NK-92 treated with Interleukin-12 subunit alpha and Interleukin-12 subunit beta, amount 100 ng/mL, for 24 hours (cell line): ENCODE data around the gene KIAA0825.

Experiments used
- DNase-seq: peaks from one replicate; lab custom pipeline; 2025; lab: John Stamatoyannopoulos, UW

Gene KIAA0825

DNA sequence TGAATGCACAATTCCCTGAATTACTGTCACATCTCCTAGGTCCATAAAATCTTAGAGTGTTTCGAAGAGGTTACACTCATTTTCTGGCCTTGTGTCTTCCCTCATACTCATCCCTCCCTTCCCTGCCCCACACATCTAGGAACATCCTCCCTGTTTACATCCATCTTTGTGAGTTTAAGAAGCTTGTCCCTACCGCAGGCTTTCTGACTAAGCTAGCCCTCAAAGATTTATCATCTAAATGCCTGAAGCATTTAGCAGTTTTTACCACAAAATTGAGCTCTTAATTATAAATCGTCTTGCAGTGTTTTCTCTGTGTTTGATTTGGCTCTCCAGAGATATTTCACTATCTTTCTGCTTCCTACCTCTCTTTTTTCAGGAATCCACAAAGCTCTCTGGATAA is 374.8 kb downstream of the KIAA0825 start:
- DNase-seq: no peak

DNA sequence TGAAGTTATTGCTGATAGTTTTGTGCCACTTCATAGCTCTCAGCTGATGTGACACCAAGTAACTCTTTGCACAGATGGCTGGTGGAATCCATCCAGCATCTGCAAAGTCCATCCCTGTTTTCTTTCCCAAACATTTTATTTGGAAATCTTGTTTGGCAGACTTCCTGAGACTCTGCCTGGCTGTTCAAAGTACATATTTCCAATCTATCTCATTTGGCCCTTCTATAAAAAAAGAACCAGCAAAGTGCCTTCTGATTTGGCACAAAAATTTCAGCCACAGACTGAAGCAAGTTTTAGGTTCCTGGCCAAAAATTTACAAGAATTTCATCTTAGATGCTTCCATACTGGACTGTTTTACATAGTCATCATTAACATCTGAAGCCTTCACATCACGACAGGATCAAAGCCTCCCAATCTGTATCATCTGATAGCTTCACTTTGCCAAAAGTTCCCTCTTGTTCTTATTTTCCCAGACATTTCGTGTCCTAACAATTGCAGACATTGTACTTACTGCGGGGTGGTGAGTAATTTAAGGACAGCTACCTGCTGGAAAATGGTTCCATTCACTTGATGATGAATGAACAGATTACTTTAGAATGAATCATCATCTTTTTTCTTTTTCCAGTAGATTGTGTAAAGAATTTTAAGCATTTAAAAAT is 377.3 kb downstream of the KIAA0825 start:
- no peak for DNase-seq

- no peak for DNase-seq
Observed at GRCh38 chr5:94240596-94240992, 377.8 kb downstream of the KIAA0825 start.

DNA sequence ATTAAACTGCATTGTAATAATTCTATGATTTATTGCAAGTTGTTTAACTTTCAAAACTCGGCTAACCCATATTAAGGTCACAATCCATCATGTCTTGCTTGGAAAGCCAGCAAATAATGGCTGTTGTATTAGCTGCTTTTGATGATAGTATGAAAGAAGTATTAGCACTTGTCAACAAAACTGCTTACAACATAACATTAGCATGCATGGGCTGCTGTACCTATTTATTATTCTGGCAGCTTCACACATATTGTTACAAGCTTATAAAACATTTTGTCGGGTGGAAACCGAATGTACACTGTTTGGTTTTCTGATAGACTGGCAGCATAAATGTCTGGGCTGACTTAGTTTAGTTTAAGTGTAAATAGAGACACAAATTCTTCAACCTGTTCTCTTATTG is 378.3 kb downstream of the KIAA0825 start:
- no peak for DNase-seq

GRCh38 chr5:94239266-94239665 is 379.1 kb downstream of the KIAA0825 start:
- no peak for DNase-seq

- no peak for DNase-seq
Observed at GRCh38 chr5:94234987-94235386, 383.4 kb downstream of the KIAA0825 start.

DNA sequence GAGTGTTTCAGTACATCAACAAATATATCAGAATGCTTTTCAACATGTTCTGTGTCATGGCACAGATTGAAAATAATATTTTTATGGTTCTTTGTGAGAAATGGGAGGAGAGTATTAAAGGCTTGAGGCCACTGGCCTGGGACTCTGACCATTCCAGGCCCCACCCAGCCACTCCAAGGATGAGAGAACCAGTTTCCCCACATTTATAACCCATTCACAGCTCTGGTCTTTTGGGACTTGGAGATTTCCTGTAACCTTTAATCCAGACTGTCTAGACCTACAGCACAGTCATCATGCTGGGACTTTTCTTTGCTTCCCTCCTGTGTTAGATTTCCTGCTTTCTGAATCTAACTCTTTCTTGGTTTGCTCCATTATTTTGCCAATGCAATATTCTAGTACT is 389.6 kb downstream of the KIAA0825 start:
- DNase-seq: no peak

GRCh38 chr5:94223235-94223634 is 395.2 kb downstream of the KIAA0825 start:
- DNase-seq: no peak

DNA sequence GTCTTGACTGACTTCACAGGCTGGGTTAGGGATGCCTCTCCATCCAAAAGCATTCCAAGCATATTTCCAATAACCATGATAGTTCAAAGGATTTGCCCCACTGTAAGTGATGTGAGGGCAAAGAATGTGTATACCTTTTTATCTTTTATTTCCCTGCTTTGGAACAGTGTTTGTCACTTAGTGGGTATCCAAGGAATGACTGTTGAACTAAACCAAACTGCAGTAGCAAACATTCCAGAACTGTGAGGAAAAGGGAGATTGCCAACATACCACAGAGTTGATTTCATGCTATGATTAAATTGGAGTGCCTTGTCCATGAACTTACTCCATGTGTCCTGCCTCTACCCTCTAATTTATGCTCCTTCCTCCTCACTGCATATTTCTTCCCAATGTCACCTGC is 400.0 kb downstream of the KIAA0825 start:
- no peak for DNase-seq

DNA sequence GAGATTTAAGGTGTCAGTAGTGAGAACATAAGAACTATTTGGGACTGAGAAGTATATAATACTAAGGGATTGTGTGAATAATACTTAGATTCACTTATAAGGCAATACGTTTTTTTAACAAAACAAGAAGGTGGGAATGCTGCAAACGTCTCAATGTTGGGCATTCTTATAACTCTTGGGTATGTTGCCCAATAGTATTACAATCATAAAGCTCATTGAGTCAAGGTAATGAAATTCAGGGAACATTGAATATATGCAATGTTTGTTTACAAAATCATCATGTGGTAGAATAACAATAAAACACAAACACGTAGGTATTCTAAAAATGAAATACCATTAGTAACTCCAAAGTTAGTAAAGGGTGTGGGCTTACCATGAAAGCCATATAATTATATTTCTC is 400.7 kb downstream of the KIAA0825 start:
- DNase-seq: no peak

DNA sequence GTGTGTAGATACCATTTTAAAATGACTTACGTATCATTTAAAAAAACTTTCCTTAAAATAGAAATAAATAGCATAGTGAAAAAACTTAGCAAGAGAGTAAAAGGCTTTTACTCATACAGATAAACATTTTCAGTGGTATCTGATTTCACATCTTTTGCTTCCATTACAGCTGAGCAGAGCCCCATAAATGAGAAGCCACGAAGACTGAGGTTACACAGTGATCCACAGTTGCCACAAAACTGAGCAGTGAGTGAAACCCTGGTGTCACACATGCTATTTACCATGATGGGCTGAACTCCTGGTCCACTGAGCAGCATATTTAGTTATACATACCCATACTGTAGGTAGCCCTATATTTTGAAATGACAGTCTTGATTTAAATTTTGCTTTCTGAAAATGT is 401.2 kb downstream of the KIAA0825 start:
- DNase-seq: no peak

GRCh38 chr5:94212476-94212875 is 405.9 kb downstream of the KIAA0825 start:
- DNase-seq: no peak

- no peak for DNase-seq
Observed at GRCh38 chr5:94209774-94210355, 408.5 kb downstream of the KIAA0825 start.

DNA sequence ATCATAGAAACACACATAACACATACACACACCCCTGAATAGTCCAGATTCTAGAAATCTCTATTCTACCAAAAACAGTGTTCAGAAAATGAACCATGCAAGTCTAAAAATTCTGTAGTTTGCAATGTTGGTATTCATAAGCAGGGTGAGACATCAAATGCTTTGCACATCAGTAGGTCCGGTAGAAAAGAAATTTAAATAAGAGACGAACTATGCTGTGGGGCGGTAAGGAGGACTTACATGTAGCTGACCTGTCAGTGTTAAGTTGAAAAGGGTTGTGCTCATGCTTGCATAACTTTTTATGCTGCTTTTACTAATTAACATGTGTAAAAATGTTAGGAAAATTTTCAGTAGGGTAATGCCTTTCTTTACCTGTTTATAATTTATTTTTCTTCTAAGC is 409.1 kb downstream of the KIAA0825 start:
- DNase-seq: no peak

DNA sequence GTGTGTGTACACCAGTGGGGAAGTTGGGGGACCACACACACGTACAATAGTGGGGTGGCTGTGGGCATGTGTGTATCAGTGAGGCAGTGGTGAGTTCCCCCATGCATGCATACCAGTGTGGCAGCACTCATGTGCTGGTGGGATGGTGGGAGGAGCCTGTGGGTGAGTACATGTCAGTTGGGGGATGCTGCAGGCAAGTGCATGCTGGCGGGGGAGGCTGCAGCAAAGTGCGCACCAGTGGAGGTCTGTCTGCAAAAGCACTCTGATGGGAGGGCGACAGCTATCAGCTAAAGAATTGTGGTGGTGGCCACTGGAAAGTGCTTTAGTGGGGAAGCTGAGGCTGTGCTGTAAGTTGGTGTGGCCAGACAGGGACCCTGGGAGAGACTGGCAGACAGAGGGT is 418.8 kb downstream of the KIAA0825 start:
- no peak for DNase-seq

GRCh38 chr5:94197970-94198369 is 420.4 kb downstream of the KIAA0825 start:
- no peak for DNase-seq

DNA sequence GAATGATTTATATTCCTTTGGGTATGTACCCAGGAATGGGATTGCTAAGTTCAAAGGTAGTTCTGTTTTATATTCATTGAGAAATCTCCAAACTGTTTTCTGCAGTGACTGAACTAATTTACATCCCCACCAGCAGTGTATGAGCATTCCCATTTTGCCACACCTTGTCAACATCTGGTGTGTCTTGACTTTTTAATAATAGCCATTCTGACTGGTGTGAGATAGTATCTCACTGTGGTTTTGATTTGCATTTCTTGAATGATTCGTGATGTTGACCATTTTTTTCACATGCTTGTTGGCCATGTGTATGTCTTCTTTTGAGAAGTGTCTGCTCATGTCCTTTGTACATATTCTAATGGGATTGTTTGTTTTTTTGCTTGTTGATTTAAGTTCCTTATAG is 421.5 kb downstream of the KIAA0825 start:
- no peak for DNase-seq

GRCh38 chr5:94192658-94193391 is 425.6 kb downstream of the KIAA0825 start:
- no peak for DNase-seq

DNA sequence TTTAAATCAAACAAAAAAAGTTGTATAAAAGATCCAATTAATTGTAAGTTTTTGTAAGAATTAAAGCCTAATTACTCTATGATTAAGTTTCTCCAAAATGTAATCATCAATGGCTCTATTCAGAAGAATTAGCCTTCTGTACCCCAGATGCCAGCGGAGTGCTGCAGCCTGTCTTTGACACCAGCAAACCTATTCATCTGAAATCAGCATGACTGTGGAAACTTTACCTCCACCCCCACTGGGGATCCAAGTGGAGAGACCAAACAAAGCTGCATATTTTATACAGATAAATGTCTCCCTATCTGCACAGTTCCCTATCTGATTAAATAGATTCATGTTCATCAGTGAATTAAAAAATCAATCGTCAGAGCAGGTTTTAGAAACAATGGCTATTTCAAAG is 426.8 kb downstream of the KIAA0825 start:
- no peak for DNase-seq

- DNase-seq: no peak
Observed at GRCh38 chr5:94188725-94189124, 429.7 kb downstream of the KIAA0825 start.

- DNase-seq: no peak
Observed at GRCh38 chr5:94184870-94185269, 433.5 kb downstream of the KIAA0825 start.

- no peak for DNase-seq
Observed at GRCh38 chr5:94181895-94182294, 436.5 kb downstream of the KIAA0825 start.

DNA sequence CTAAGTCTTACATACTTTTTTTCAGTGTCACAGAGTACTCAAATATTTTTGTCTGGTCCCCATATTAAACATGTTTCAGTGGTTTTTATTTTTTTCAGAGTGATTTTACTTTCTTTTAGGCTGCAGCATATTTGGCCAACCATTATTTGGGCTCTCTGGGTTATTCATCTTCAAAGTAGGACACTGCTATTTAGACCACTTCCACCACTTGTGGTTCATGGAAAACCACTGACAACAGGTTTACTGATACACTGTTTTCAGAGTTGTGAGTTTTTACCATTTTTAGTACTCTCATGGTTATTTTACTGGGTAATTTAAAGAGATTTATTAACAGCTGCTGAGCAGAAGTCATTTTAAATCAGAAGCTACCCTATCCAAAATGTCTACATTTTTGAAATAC is 437.6 kb downstream of the KIAA0825 start:
- no peak for DNase-seq

DNA sequence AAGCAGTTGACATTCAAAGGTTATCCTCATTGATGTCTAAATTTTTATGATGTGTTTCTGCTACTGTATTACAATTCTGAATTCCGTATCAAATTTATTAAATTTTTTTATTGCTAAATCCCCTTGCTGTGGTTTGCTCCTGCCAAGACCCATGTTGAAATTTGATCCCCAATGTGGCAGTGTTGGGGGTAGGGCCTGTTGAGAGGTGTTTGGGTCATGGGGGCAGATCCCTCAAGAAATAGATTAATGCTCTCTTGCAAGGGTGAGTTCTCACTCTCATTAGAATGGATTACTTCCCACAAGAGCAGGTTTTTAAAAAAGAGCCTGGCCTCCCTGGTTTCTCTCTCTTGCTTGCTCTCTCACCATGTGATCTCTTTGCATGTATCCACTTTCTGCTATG is 442.5 kb downstream of the KIAA0825 start:
- no peak for DNase-seq
